LHCN-M2 (cell line): Measurements from ENCODE around the gene AGAP1. TPM values are rescaled to one million over a fixed set of nuclear protein-coding genes. Genes with fewer than 3 reads are reported as not detected.

Experiments used
- DNase-seq: peaks from one replicate; pipeline ENCODE4 v3.0.0-alpha.2; 2012; ENCODE audit warnings: low read depth
- polyA plus RNA-seq: library from polyadenylated mRNA; unstranded; fragments of >200 nt; gene quantifications from one replicate; pipeline ENCODE4 v1.2.1, GENCODE V29; 2012; ENCODE audit warnings: missing spikeins
- total RNA-seq: library from RNA; depleted of rRNA; stranded (reverse); fragments of >200 nt; gene quantifications from 2 replicates; pipeline ENCODE4 v1.2.3, GENCODE V29; 2014; rRNA removed

AGAP1 gene
- 14.8 and 15.2 TPM in 2 replicates for total RNA-seq
- polyA plus RNA-seq, result 11.7 TPM

DNA sequence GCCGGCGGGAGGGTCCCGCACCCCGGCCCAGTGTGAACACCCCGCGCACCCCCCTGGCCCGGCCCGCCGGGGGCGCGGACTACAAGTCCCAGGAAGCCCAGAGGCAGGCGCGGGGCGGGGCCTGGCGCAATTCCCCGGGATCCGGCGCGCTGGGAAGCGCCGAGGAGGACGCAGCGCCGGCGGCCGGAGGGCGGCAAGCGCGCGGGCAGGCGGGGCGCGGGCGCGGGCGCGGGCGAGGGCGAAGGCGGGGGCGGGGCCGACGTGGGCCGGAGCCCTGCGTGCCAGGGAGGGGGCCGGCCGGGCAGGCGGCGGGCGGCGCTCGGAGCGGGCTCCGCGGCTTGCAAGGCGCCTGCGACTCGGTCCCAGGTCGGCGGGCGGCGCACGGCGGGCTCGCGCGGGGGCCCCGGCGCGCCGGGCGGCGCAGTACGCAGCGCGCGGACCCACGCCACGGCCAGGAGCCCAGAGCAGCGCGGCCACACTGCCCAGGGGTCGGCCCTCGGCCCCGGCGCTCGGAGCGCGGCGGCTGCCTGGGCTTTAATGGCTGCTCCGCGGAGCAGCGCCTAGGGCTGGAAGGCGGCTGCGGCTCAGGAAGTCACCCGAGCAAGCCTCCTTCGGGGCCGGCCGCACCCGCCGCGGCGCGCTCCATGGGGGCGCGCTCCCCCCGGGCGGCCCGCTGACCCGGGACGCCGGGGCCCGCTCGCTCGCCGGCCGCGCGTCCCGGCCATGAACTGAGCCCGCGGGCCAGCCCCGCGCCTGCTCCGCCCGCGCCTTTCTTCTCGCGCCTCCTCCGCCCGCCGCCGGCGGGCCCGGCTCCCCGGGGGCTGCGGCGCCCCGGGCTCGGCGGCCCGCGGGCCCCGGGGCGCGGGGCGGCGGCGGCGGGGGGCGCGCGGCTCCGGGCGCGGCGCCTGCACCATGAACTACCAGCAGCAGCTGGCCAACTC lies at the start of gene AGAP1:
Gene AGAP1, plus strand, starts transcription at position 269 of the 941 bp plus-strand sequence.
- peak; percentile 84 for DNase-seq

DNA sequence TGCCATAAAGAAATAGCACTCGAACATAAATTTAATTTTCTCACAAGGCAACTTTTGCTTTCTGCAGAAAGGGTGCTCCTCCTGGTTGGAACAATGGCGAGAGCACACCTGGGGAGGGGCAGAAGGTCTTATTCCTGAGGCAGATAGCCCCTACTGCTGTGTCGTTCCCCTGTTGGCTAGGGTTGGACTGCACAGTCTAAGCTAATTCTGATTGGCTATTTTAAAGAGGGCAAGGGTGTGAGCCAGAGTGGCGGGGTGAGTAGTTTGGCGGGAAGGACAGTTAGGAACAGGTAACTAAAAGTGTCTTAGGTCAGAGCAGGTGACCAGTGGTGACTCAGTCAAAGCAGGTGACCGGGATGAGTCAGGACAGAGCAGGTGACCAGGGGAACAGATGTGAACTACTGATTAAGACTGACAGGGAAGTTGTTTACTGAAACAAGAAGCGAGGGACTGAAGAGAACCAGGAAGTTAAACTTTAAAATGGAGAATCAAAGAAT lies 49.7 kb upstream of the AGAP1 start:
- DNase-seq, result peak; percentile 5

DNA sequence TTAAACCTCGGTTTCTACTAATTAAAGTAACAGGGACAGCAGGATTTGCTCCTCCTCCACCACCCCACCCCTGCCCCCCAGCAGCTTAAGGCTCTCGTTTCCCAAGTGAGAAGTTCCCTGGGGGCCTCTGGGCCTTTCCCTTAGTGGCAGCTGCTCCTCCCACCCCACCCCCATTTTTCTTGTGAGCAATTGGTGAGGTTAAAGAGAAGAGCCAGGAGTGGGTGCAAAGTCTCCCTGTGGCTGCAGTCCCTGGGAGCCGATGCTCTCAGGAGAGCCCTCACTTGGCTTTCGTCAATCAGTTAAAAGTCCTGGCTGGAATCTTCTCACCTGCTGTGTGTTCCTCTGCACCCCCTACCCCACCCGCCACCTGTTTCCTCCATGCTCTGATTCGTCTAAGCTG lies 48.7 kb upstream of the AGAP1 start:
- no peak for DNase-seq

DNA sequence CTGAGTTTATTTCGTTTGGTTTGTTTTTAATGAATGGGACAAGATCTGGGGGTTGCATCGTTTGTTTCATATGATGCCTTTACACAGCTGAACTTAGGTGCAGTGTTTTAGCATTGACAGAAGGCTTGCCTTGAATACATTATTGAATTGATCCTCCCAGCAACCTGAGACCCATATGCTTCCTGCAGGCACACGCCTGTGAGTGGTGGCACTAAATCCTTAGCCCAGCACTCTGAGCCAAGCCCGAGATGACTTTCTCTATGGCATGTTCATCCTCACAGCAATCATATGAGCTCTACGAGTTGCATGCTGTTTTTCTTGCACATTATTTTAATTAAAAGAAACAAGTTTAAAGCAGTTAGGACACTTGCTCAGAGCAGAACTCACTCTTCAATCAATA lies 47.8 kb upstream of the AGAP1 start:
- DNase-seq, result no peak

DNA sequence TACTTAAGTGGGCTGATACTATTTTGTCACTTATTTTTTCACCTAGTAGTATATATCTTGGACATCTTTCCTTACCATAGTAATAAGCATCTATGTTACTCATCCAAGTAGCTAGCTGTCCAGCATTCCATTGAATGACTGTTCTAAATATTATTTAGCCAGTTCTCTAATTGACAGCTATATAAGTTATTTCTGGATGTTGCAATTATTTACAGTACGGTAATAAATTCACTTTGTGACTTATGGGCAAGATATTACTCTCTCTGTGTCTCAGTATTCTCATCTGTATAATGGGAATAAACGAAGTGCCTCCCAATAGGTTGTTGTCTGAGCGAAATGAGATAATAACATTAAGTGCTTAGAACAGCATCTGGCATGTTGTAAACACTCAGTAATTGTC lies 46.6 kb upstream of the AGAP1 start:
- DNase-seq, result no peak

DNA sequence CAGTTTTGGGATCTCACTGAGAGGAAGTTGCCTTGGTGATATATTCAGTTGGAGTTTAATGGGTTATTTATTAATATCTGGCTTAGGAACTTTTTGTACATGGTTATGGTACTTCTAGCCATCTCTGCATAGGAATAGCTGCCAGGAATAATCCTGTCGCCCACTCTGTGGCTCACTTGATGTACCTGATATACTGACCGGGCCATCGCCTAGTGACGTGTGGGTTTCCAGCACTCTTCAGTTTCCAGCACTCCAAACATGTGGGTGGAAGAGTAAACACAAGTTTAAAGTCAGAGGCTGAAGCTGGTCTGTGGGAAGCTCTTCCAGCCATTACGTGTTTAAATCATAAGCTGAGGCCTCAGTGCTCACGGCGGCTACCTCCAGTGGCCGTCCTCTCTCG lies 44.3 kb upstream of the AGAP1 start:
- DNase-seq, result no peak

DNA sequence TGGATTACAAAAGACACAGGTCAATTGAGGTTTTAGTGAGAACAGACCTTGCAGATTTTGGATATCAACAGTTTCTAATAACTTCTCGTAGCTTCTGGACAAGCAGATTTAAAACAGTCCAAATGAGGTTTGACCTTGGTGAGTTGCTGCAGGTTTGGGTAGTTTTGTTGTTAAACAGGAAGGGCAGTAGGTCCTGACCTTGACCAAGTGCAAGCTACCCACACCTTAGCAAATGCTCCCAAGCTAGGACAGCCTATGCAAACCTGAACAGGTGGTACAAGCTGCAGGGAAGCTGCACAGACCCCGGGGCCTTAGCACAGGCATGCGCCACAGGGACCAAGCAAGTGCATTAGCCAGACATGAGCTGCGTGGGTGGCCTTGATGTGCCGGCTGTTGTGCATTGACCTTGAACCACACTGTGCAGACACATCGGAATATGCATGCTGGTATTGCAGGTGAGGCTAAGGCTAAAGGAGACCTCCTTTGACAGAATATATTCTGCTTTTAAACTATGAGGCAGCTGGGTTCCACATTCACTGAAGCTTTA lies 40.2 kb upstream of the AGAP1 start:
- no peak for DNase-seq

DNA sequence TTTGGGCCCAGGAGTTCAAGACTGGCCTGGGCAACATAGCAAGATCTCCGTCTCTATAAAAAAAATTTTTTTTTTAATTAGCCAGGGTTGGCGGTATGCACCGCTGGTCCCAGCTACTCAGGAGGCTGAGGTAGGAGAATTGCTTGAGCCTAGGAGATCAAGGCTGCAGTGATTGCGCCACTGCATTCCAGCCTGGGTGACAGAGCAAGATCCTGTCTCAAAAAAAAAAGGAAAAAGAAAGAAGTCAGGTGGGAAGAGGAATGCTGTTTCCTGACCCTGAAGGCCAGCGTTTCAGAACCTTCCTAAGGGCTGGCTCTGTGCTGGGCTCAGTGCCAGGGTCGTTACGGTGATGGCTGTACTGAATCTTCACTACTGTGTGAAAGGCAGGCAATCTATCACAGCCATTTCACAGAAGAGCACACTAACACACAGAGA lies 35.0 kb upstream of the AGAP1 start:
- peak; percentile 17 for DNase-seq

DNA sequence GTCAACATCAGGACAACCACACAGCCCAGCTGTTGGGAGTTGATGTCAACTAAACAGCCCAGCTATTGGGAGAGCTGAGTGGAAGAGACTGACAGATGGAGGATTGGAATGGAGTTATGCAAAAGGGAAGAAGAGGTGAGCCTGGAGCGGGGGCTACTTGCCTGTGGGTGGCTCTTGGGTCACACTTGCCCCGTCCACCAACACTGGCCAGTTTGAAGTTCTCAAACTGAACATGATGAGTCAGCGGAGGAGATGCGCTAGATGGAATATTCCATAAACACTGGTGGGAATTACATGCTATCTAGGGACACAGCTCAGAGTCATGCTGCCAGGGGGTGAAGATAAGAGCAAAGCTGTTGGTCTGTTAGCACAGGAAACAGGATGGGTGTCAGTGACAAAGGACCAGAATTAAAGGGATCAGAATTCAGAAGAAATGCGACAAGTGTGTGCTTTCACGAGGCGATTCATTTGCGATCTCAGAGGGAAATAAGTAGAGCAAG lies 33.2 kb upstream of the AGAP1 start:
- peak; percentile 8 for DNase-seq

DNA sequence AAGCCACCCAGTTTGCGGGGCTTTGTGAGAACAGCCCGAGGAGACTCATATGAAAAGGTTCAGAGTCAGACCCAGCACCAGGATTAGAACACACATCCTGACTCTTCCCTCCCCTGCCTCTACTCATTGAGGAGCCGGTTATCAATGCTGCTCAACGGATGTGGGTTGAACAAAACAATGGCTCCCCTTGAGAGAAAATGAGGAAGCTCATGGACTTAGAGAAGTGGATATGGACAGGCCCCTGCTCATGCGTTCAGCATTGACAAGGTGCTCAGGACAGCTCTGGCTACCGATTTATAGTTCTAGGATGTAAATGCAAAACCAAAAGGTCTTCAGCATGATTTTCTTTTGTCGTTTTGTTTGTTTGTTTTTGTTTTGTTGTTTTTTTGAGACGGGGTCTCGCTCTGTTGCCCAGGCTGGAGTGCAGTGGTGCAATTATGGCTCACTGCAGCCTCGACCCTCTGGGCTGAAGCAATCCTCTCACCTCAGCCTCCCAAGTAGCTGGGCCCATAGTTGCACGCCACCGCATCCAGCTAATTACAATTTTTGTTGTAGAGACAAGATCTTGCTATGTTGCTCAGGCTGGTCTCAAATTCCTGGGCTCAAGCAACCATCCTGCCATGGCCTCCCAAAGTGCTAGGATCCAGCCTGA lies 32.0 kb upstream of the AGAP1 start:
- DNase-seq, result no peak

DNA sequence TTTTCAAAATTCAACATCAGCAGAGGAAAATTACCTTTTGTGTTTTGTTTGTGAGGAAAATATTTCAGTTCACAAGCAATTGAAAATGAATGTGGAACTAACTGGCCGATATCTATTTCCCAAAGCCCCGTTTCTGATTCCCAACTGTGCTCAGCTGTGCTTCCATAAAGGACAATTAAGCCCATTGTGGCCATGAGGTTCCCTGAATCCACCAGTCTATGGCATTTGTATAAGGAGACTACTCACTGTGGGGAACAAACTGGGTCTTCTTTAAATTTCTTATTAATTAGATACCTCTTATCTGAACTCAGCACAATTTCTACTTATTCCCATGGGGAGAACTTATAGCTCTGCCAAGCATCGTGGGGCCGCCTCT lies 31.4 kb upstream of the AGAP1 start:
- no peak for DNase-seq

DNA sequence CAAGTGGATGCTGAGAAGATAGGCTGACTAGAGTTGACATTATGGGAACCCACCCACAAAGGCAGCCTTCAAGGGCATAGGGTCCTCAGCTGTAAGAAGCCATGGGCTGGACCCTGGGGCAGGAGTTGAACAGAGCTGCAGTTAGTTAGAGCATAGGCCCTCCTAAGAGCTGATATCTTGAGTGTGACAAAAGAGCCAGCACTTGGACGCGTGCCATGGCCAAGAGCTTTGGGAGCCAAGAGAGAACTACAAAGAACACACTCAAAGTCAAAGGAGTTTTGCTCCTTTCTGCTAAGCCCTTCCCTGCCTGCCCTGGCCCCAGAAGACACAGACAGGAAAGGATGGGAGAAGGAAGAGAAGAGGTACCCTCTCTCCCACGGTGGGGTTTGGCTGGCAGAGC lies 29.9 kb upstream of the AGAP1 start:
- DNase-seq, result no peak

DNA sequence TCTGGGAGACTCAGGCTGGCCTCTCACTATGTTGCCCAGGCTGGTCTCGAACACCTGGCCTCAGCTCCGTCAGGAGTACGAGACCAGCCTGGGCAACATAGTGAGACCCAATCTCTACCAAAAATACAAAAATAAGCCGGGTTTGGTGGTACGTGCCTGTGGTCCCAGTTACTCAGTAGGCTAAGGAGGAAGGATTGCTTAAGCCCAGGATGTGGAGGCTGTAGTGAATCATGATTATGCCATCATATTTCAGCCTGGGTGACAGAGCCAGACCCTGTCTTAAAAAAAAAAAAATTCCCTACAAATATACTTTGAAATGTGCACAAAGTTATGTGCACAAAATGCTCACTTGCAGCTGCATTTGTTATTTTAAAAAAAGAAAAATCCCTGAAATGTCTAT lies 26.3 kb upstream of the AGAP1 start:
- peak; percentile 72 for DNase-seq

DNA sequence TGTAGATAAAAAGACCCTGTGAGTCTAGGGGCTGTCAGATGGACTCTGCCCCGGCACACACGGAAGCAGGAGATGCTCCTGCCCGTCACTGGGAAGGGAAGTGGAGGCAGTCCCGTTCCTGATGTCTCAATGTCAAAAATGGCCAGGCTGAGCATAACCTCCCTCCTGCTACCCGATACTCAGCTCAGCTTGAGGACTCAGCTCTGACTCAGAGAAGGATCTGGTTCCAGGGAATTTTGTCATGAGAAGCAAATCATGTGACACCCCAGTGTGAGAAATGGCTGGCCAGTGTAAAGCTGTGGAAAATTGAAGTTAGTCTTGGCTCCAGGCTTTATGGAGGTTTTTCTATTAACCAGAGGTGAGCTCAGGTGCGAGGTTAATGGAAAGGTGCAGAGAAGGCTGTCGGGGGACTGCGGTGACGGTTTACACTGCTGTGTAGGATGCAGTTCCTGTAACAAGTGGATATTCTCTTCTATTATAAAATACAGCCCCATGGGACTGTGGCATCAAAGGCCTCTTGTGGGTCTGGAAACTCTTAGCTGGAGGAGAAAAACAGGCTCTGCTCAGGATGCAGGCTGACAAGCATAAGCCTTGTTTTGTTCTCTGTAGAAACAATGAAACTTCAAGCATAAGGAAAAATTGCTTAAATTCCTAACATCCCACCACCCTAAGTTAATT lies 24.7 kb upstream of the AGAP1 start:
- DNase-seq, result peak; percentile 93

DNA sequence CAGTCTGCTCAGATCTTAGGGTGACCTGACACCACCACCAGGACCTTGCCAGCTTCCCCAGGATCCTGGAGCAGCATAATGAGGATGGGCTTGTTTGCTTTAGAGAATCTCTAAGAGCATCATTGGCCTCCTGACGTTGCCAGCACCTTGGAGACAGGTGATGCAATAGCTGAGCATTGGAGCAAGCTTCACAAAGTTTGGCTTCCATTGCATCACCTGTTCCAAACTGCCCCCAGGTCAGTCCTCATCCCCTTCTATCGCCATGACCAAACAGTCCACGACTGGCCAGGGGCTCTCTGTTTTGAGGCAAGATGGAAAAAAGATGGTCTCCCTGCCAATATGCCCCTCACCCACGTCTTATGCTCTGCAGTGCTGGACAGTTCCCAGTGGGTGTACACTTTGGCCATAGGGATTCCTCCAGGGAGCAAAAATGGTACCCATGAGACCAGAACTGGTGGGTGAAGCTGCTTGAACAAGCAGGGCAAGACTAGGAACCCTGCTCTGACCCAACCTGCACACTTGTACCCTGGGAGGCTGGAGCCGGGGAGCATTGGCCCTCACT lies 22.6 kb upstream of the AGAP1 start:
- DNase-seq, result no peak

DNA sequence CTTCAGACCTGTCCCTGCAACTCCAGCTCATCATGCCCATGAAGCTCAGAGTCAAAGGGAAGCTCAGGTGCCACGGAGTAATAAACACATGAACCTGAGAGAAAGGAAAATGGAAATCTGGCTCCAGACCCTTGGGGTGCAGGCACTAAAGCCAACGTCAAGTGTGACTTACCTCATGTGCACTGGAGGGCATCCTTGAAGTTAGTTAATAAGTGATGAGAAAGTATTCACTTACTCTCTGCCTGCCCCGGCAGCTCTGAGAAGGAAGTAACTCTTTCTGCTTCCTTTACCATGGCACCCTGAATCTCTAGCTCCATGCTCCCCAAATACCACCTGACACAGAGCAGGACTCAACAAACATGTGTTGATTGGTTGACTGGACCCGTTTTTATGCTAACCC lies 21.4 kb upstream of the AGAP1 start:
- no peak for DNase-seq

DNA sequence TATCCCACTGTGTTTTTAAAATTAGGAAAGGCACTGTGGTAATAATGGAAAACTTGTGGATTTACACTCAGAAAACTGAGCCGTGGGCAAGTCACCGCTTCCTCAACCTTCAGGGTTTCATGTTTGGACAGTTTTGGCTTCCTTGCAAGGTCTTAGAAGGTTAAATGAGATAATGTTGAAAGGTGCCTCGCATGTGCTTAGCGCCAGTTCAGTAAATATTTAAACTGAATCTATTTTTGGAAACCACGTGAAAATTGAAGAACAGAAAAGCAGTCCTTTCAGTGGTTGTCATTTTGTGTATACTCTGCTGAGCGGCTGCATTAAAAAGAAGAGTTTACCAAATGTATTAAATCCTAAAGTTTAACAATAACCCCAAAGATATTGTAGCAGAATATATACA lies 15.2 kb upstream of the AGAP1 start:
- no peak for DNase-seq

DNA sequence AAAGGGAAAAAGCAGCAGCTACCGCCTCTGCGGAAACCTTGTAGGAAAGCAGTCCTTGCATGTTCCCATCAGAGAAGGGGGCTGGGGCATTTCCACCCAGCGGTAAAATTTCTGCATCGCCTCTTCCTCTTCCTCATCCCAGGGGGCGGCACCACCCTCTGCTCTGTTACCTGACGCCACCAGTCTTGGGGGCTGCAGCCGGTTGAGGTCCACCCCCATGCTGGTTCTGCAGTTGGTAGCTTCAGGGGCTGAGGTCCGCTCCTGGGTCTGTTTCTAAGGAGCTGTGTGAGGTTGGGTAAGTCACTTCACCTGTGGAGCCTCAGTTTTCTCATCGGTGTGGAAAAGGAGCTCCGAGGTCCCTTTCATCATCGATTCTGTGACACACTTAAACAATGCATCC lies 14.2 kb upstream of the AGAP1 start:
- no peak for DNase-seq

DNA sequence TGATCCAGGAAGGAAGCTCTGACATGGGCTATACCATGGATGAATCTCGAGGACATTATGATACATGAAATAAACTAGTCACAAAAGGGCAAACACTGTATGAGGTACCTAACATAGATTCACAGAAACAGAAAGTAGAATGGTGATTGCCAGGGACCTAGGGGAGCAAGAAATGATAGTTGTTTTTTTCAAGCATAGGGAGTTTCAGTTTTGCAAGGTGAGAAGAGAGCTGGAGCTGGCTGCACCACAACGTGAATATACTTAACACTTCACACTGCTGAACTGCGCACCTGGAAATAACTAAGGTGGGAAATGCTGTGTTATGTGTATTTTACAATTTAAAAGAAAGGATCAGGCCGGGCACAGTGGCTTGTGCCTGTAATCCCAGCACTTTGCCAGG lies 13.2 kb upstream of the AGAP1 start:
- DNase-seq, result no peak

DNA sequence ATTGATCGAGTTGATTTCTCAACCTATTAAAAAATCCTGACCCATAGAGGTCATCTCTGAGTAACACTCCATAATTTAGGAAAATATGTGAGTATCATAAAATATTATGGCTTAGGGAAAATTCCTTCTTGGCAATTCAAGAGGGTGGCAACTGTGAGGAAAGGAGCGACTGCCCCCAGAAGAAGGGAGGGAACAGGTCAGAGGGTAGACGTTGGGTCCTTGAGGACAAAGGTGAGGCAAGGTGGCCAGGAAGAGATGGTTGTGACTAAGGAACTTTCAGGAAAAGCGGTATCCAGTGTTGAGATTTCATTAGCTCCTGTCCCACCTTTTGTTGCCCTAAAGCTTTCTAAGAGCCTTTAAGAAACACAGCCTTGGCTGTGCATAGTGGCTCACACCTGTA lies 10.5 kb upstream of the AGAP1 start:
- DNase-seq, result no peak

DNA sequence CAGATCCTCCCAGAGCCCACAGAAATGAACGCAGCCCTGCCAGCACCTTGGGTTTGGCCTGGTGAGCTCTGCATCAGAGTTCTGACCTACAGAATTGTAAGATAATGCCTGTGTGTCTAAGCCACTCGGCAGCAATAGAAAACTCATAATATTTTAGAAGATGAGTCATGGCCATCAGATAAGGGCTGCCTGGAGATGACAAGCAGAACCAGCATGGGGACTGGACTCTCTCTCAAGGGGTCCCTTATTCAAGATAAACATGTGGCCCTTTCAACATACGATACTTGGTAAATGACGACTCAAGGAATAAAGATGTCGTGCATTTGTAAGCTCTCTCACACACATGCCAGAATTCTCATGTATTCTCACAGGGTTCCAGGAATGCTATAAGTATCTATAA lies 8.5 kb upstream of the AGAP1 start:
- no peak for DNase-seq
